Measurements from ENCODE around the gene MTMR10. TPM values are rescaled to one million over a fixed set of nuclear protein-coding genes. Genes with fewer than 3 reads are reported as not detected.

MTMR10 gene
- total and polyA plus RNA-seq, 2 donors (not counting 1 experiment from before 2014, with no cell fraction given), result 17.3 to 44.6 TPM

DNA sequence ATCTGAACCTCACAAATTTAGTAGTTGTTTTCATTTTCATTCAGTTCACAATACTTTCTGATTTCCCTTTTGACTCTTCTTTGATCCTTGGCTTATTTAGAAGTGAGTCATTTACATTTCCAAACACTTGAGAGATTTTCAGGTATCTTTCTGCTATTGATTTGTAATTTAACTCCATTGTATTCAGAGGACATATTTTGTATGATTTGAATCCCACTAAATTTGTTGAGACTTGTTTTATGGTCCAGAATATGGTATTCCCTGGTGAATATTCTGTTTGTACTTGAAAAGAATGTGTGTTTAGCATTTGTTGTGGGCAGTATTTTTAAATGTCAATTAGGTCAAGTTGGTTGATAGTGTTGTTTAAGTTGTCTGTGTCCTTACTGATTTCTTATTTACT lies 58.1 kb downstream of the MTMR10 start:
- no peak overlapping the region for H3K4me2 ChIP-seq (ENCODE audit: extremely low read depth, insufficient read depth, low read length)
- H3K27ac ChIP-seq (ENCODE audit: insufficient read depth, low read length), result no peak overlapping the region
- H3K9ac ChIP-seq (ENCODE audit: insufficient read depth, low read length), result no peak overlapping the region
- TF ChIP-seq, protein P1, sequence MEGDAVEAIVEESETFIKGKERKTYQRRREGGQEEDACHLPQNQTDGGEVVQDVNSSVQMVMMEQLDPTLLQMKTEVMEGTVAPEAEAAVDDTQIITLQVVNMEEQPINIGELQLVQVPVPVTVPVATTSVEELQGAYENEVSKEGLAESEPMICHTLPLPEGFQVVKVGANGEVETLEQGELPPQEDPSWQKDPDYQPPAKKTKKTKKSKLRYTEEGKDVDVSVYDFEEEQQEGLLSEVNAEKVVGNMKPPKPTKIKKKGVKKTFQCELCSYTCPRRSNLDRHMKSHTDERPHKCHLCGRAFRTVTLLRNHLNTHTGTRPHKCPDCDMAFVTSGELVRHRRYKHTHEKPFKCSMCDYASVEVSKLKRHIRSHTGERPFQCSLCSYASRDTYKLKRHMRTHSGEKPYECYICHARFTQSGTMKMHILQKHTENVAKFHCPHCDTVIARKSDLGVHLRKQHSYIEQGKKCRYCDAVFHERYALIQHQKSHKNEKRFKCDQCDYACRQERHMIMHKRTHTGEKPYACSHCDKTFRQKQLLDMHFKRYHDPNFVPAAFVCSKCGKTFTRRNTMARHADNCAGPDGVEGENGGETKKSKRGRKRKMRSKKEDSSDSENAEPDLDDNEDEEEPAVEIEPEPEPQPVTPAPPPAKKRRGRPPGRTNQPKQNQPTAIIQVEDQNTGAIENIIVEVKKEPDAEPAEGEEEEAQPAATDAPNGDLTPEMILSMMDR (conservative IDR thresholded peaks at IDR 0.05 in 1 of 2, IDR thresholded peaks at IDR 0.05 in 1 of 2; ENCODE audit: low read depth in 1 of 2, low read length in 2 of 2), result no peak
- TF ChIP-seq EZH2 (IDR thresholded peaks at IDR 0.05; ENCODE audit: low read length, missing control alignments), result no peak
- no peaks in the 10 kb centered on the region for H3K27me3 ChIP-seq (ENCODE audit: control insufficient read depth, insufficient read depth, low read length)
- no peak overlapping the region for H2AFZ ChIP-seq (ENCODE audit: low read length)
- DNase-seq (ENCODE audit: low read depth in 2 of 2), result no peak
- H3K79me2 ChIP-seq (ENCODE audit: control insufficient read depth, insufficient read depth, low read length), result no peaks in the 10 kb centered on the region
- H3K36me3 ChIP-seq (ENCODE audit: control insufficient read depth, insufficient read depth, low read length), result peaks cover 12% of the 10 kb centered on the region
- peaks cover 4% of the 10 kb centered on the region for H3K4me1 ChIP-seq (ENCODE audit: control insufficient read depth, extremely low read depth, insufficient read depth, low read length)
- H3K9me3 ChIP-seq (ENCODE audit: control insufficient read depth, insufficient read depth, low read depth, low read length), result no peaks in the 10 kb centered on the region
- H3K4me3 ChIP-seq (replicated peaks in 1 of 4; ENCODE audit: control extremely low read depth in 1 of 4, insufficient read depth in 1 of 4, low read depth in 3 of 4, low read length in 4 of 4), result no peak overlapping the region
- no peaks in the 10 kb centered on the region for H4K20me1 ChIP-seq (ENCODE audit: control insufficient read depth, extremely low read depth, insufficient read depth, low read length)

DNA sequence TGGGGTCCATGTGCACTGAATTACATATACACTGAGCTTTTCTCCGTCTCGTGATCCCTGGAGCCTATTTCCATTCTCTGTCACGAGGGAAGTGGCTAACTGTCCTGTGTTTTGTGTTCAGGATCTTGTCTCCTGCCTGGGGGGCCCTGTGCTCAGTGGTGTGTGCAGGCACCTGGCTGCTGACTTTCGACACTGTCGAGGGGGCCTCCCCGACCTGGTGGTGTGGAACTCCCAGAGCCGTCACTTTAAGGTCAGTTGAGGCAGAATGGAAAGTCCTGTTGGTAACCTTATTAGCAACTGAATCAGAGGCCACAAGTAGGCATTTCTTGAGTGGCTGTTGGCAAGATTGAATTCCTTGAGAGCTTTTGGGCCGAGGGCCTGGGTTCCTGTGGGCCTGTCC lies 61.0 kb downstream of the MTMR10 start:
- Histone ChIP-seq H3K79me2 (ENCODE audit: control insufficient read depth, insufficient read depth, low read length) (no peaks in the 10 kb centered on the region), H3K4me1 (ENCODE audit: control insufficient read depth, extremely low read depth, insufficient read depth, low read length) (peaks cover 8% of the 10 kb centered on the region), H2AFZ (ENCODE audit: low read length) (no peak overlapping the region), H4K20me1 (ENCODE audit: control insufficient read depth, extremely low read depth, insufficient read depth, low read length) (no peaks in the 10 kb centered on the region), H3K4me3 (replicated peaks in 1 of 4; ENCODE audit: control extremely low read depth in 1 of 4, insufficient read depth in 1 of 4, low read depth in 3 of 4, low read length in 4 of 4) (no peak overlapping the region), H3K27ac (ENCODE audit: insufficient read depth, low read length) (no peak overlapping the region), H3K4me2 (ENCODE audit: extremely low read depth, insufficient read depth, low read length) (no peak overlapping the region), H3K9me3 (ENCODE audit: control insufficient read depth, insufficient read depth, low read depth, low read length) (no peaks in the 10 kb centered on the region), H3K36me3 (ENCODE audit: control insufficient read depth, insufficient read depth, low read length) (peaks cover 13% of the 10 kb centered on the region), H3K9ac (ENCODE audit: insufficient read depth, low read length) (no peak overlapping the region), H3K27me3 (ENCODE audit: control insufficient read depth, insufficient read depth, low read length) (no peaks in the 10 kb centered on the region)
- no peak for DNase-seq (ENCODE audit: low read depth in 2 of 2)
- TF ChIP-seq EZH2 (IDR thresholded peaks at IDR 0.05; ENCODE audit: low read length, missing control alignments), result no peak
- TF ChIP-seq, protein P1 (conservative IDR thresholded peaks at IDR 0.05 in 1 of 2, IDR thresholded peaks at IDR 0.05 in 1 of 2; ENCODE audit: low read depth in 1 of 2, low read length in 2 of 2), result no peak

DNA sequence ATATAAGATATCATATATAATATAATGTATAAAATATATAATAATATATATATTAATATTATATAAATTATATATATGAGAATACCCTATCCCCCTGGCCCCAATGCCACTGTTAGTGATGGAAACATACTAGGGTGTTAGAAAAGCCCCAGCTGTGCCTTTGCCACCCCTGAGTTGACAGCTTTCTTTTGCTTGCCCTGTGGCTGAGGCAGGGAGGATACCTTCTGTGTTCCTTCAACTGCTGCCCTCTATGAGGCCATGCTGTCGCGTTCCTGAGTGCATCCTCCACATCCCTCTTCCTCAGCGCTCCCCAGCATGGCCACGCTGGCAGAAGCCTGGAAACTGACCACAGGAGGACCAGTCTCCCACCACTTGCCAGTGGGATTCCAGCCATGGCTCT lies 61.4 kb downstream of the MTMR10 start:
- Histone ChIP-seq H3K4me2 (ENCODE audit: extremely low read depth, insufficient read depth, low read length) (no peak overlapping the region), H3K4me1 (ENCODE audit: control insufficient read depth, extremely low read depth, insufficient read depth, low read length) (peaks cover 8% of the 10 kb centered on the region), H3K9me3 (ENCODE audit: control insufficient read depth, insufficient read depth, low read depth, low read length) (no peaks in the 10 kb centered on the region), H3K9ac (ENCODE audit: insufficient read depth, low read length) (no peak overlapping the region), H3K79me2 (ENCODE audit: control insufficient read depth, insufficient read depth, low read length) (no peaks in the 10 kb centered on the region), H2AFZ (ENCODE audit: low read length) (no peak overlapping the region), H3K36me3 (ENCODE audit: control insufficient read depth, insufficient read depth, low read length) (peaks cover 14% of the 10 kb centered on the region), H4K20me1 (ENCODE audit: control insufficient read depth, extremely low read depth, insufficient read depth, low read length) (no peaks in the 10 kb centered on the region), H3K4me3 (replicated peaks in 1 of 4; ENCODE audit: control extremely low read depth in 1 of 4, insufficient read depth in 1 of 4, low read depth in 3 of 4, low read length in 4 of 4) (no peak overlapping the region), H3K27ac (ENCODE audit: insufficient read depth, low read length) (no peak overlapping the region), H3K27me3 (ENCODE audit: control insufficient read depth, insufficient read depth, low read length) (no peaks in the 10 kb centered on the region)
- TF ChIP-seq EZH2 (IDR thresholded peaks at IDR 0.05; ENCODE audit: low read length, missing control alignments), result no peak
- no peak for DNase-seq (ENCODE audit: low read depth in 2 of 2)
